PC-3 (cell line): ENCODE measurements around the gene ZBTB7C. TPM values are rescaled to one million over a fixed set of nuclear protein-coding genes. Genes with fewer than 3 reads are reported as not detected.

ENCODE experiments used
- ATAC-seq: fragments of 200-7000 bp; cut with Tn5 transposase; 2 replicates; pipeline ENCODE4 v1.9.1; 2020; ENCODE audit warnings: mild to moderate bottlenecking, moderate library complexity
- BruUV-seq: library from RNA; stranded (reverse); fragments of 400-500 nt; replicated peaks from 2 replicates; lab custom pipeline; 2021; lab: Mats Ljungman, UMichigan
- CTCF ChIA-PET: fragments of 300-600 bp; sonication (Branson Sonifier 250); formaldehyde crosslinking; loops from one replicate; lab custom pipeline; 2022; ENCODE audit warnings: antibody characterized with exemption; lab: Charles Lee
- POLR2A ChIA-PET: fragments of 300-600 bp; sonication (Branson Sonifier 250); formaldehyde crosslinking; loops from one replicate; lab custom pipeline; 2022; ENCODE audit warnings: antibody characterized with exemption; ENCODE audit not compliant: unreplicated experiment; lab: Charles Lee
- DNase-seq: peaks from one replicate; pipeline ENCODE4 v3.0.0-alpha.2; 2015
- H2AFZ ChIP-seq: fragments of 300-600 bp; sonication (generic); 2 replicates; pipeline ENCODE4 v1.6.0; 2016; ENCODE audit warnings: antibody characterized with exemption, low read length
- H3F3A ChIP-seq: fragments of 300-600 bp; sonication (generic); one replicate; pipeline ENCODE4 v1.6.0; 2017; ENCODE audit warnings: antibody characterized with exemption, low read length, control low read depth, mild to moderate bottlenecking; ENCODE audit not compliant: unreplicated experiment
- H3K27ac ChIP-seq: fragments of 300-600 bp; sonication (generic); 2 replicates; pipeline ENCODE4 v1.5.1; 2016; ENCODE audit warnings: mild to moderate bottlenecking, low read length
- H3K27me3 ChIP-seq: fragments of 300-600 bp; sonication (generic); 2 replicates; pipeline ENCODE4 v1.6.1; 2016; ENCODE audit warnings: low read length, mixed read lengths
- H3K36me3 ChIP-seq: fragments of 300-600 bp; sonication (generic); 2 replicates; pipeline ENCODE4 v1.6.1; 2016; ENCODE audit warnings: low read depth, mixed run types, low read length, mixed read lengths
- H3K4me1 ChIP-seq: fragments of 300-600 bp; sonication (generic); 2 replicates; pipeline ENCODE4 v1.5.1; 2016; ENCODE audit warnings: low read length; ENCODE audit not compliant: insufficient read depth
- H3K4me2 ChIP-seq: fragments of 300-600 bp; sonication (generic); 2 replicates; pipeline ENCODE4 v1.6.0; 2016; ENCODE audit warnings: low read length
- H3K4me3 ChIP-seq: fragments of 300-600 bp; sonication (generic); 2 replicates; pipeline ENCODE4 v1.5.1; 2016; ENCODE audit warnings: mild to moderate bottlenecking, low read length, mixed read lengths
- H3K79me2 ChIP-seq: fragments of 300-600 bp; sonication (generic); 2 replicates; pipeline ENCODE4 v1.6.1; 2017; ENCODE audit warnings: low read length, mixed read lengths
- H3K9ac ChIP-seq: fragments of 300-600 bp; sonication (generic); 2 replicates; pipeline ENCODE4 v1.6.0; 2016; ENCODE audit warnings: mild to moderate bottlenecking, low read length
- H3K9me2 ChIP-seq: fragments of 300-600 bp; sonication (generic); replicated peaks from 2 replicates; pipeline ENCODE4 v1.6.1; 2016; ENCODE audit warnings: mixed run types, low read length, mixed read lengths
- H3K9me3 ChIP-seq: fragments of 300-600 bp; sonication (generic); 2 replicates; pipeline ENCODE4 v1.6.1; 2016; ENCODE audit warnings: low read length, mixed read lengths
- H4K20me1 ChIP-seq: fragments of 300-600 bp; sonication (generic); 2 replicates; pipeline ENCODE4 v1.6.1; 2016; ENCODE audit warnings: low read length, mixed read lengths
- CTCF ChIP-seq: fragments of 300-600 bp; sonication (generic); conservative IDR thresholded peaks from 2 replicates; pipeline ENCODE4 v1.5.1; 2017; ENCODE audit warnings: antibody characterized with exemption, low read depth, mild to moderate bottlenecking, low read length
- EZH2 ChIP-seq: fragments of 300-600 bp; sonication (generic); IDR thresholded peaks from one replicate; pipeline ENCODE4 v1.6.1; 2017; ENCODE audit warnings: antibody characterized with exemption, mild to moderate bottlenecking, low read length; ENCODE audit not compliant: unreplicated experiment
- EZH2phosphoT487 ChIP-seq: fragments of 300-600 bp; sonication (generic); IDR thresholded peaks from 2 replicates; pipeline ENCODE4 v1.6.1; 2018; ENCODE audit warnings: mild to moderate bottlenecking, antibody characterized with exemption, low read length, borderline replicate concordance
- intact Hi-C: fragments of 100-400 bp; cut with micrococcal nuclease; formaldehyde crosslinking; loops from 2 replicates; pipeline ENCODE4 v1.9.0; 2023
- total RNA-seq: library from RNA; depleted of rRNA; stranded (reverse); fragments of >200 nt; gene quantifications from 2 replicates; pipeline ENCODE4 v1.2.3, GENCODE V29; 2014

ZBTB7C gene
- total RNA-seq, 1 experiment from 2014 or later = 1.3 TPM

DNA sequence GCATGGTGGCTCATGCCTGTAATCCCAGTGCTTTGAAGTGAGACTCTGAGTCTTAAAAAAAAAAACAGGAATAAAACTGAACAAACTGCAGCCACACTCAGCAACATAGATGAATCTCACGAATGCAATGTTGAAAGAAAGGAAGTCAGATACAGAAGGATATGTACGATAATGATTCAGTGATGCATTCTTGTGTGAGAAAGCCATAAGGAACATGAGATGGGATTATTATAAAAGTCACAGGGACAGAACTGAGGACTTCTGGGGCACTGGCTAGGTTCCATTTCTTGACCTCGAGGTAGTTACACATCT is 421.8 kb downstream of the ZBTB7C start:
- no peaks in the 10 kb centered on the region for H4K20me1 ChIP-seq
- H3F3A ChIP-seq = no peaks in the 10 kb centered on the region
- H3K9ac ChIP-seq = no peak overlapping the region
- DNase-seq = no peak
- ChIA-PET CTCF (interaction anchor here (0.7 kb wide), 1 partner anchor 10 kb away, joined by 4 read pairs; no protein-coding TSS in a partner anchor), POLR2A (no interaction called here)
- H3K27me3 ChIP-seq = no peaks in the 10 kb centered on the region
- no peaks in the 10 kb centered on the region for H3K79me2 ChIP-seq
- H3K9me2 ChIP-seq = no peaks in the 10 kb centered on the region
- peak overlapping the region; percentile 13; the same call in 1 of the 2 replicates for H3K4me2 ChIP-seq
- no peaks in the 10 kb centered on the region for H3K9me3 ChIP-seq
- intact Hi-C loops = no loop called here
- TF ChIP-seq EZH2phosphoT487 (no peak), EZH2 (no peak), CTCF (no peak)
- H3K4me1 ChIP-seq = peaks cover 10% of the 10 kb centered on the region; the same call in 1 of the 2 replicates
- no TSS peak for BruUV-seq
- ATAC-seq = peak; percentile 40
- 0 out of 2 replicates have a peak overlapping the region, but pooled peaks have one; percentile 23 for H3K27ac ChIP-seq
- no peak overlapping the region for H3K4me3 ChIP-seq
- no peak overlapping the region for H2AFZ ChIP-seq
- no peaks in the 10 kb centered on the region for H3K36me3 ChIP-seq

- BruUV-seq = no TSS peak
- Histone ChIP-seq H3K79me2 (no peaks in the 10 kb centered on the region), H3K4me1 (peaks cover 10% of the 10 kb centered on the region; the same call in 1 of the 2 replicates), H3K27ac (peak overlapping the region; percentile 16; the same call in 1 of the 2 replicates), H4K20me1 (no peaks in the 10 kb centered on the region), H3K36me3 (no peaks in the 10 kb centered on the region), H2AFZ (no peak overlapping the region), H3K4me3 (no peak overlapping the region), H3K9me2 (no peaks in the 10 kb centered on the region), H3K9ac (no peak overlapping the region), H3K27me3 (no peaks in the 10 kb centered on the region), H3K4me2 (0 out of 2 replicates have a peak overlapping the region, but pooled peaks have one; percentile 13), H3K9me3 (no peaks in the 10 kb centered on the region), H3F3A (no peaks in the 10 kb centered on the region)
- TF ChIP-seq CTCF = no peak
- no peak for TF ChIP-seq EZH2
- no peak for TF ChIP-seq EZH2phosphoT487
- intact Hi-C loops = no loop called here
- POLR2A ChIA-PET = interaction anchor here (0.6 to 0.7 kb wide), 2 partner anchors 115 to 440 kb away, joined by 3 to 4 read pairs; no protein-coding TSS in a partner anchor
- CTCF ChIA-PET = interaction anchor here (0.7 kb wide), 1 partner anchor 11 kb away, joined by 4 read pairs; no protein-coding TSS in a partner anchor
- DNase-seq = peak; percentile 7
- peak; percentile 70 for ATAC-seq
Measured at GRCh38 chr18:47986620-47987387, 422.4 kb downstream of the ZBTB7C start.

GRCh38 chr18:47985866-47986265 is 423.3 kb downstream of the ZBTB7C start:
- ATAC-seq (no peak), DNase-seq (no peak)
- TF ChIP-seq CTCF = no peak
- no peak for TF ChIP-seq EZH2phosphoT487
- TF ChIP-seq EZH2 = no peak
- no peak overlapping the region for H3K9ac ChIP-seq
- CTCF ChIA-PET = no interaction called here
- H3K4me3 ChIP-seq = no peak overlapping the region
- no peaks in the 10 kb centered on the region for H4K20me1 ChIP-seq
- peaks cover 10% of the 10 kb centered on the region; the same call in 1 of the 2 replicates for H3K4me1 ChIP-seq
- H3K4me2 ChIP-seq = no peak overlapping the region
- no TSS peak for BruUV-seq
- no peaks in the 10 kb centered on the region for H3K27me3 ChIP-seq
- no peaks in the 10 kb centered on the region for H3K79me2 ChIP-seq
- no peak overlapping the region for H2AFZ ChIP-seq
- POLR2A ChIA-PET = interaction anchor here (0.7 kb wide), 1 partner anchor 114 kb away, joined by 4 read pairs; no protein-coding TSS in a partner anchor
- intact Hi-C loops = no loop called here
- H3K36me3 ChIP-seq = no peaks in the 10 kb centered on the region
- no peak overlapping the region for H3K27ac ChIP-seq
- H3K9me2 ChIP-seq = no peaks in the 10 kb centered on the region
- H3K9me3 ChIP-seq = no peaks in the 10 kb centered on the region
- H3F3A ChIP-seq = no peaks in the 10 kb centered on the region
